Neutrophil (primary cell): ENCODE results near the gene CDIPT.

Experiments
- H3K27ac ChIP-seq: fragments of 200-600 bp; sonication (generic); 2 replicates; pipeline ENCODE4 v1.5.1; 2016; ENCODE audit warnings: mild to moderate bottlenecking, moderate library complexity
- H3K27me3 ChIP-seq: fragments of 200-600 bp; sonication (generic); 2 replicates; pipeline ENCODE4 v1.6.0; 2016; ENCODE audit warnings: mild to moderate bottlenecking
- H3K36me3 ChIP-seq: fragments of 200-600 bp; sonication (generic); 2 replicates; pipeline ENCODE4 v1.5.1; 2017
- H3K4me1 ChIP-seq, 2 experiments: fragments of 200-600 bp in 1 of 2; sonication (generic) in 1 of 2; 1 replicate in 1 of 2; 2 replicates in 1 of 2; pipeline versions ENCODE4 v1.5.1 to v1.6.1; 2013 to 2016; ENCODE audit warnings: low read depth in 1 of 2, low read length in 1 of 2, mild to moderate bottlenecking in 1 of 2, moderate library complexity in 1 of 2; ENCODE audit not compliant: control insufficient read depth in 1 of 2, insufficient read depth in 1 of 2
- H3K4me3 ChIP-seq, 2 experiments: fragments of 200-600 bp in 1 of 2; sonication (generic) in 1 of 2; 1 replicate in 1 of 2; 2 replicates in 1 of 2; pipeline ENCODE4 v1.5.1; 2013 to 2016; ENCODE audit warnings: low read depth in 1 of 2, low read length in 1 of 2, mild to moderate bottlenecking in 1 of 2, moderate library complexity in 1 of 2
- H3K9me3 ChIP-seq: fragments of 200-600 bp; sonication (generic); 2 replicates; pipeline ENCODE4 v1.5.1; 2016
- CTCF ChIP-seq: fragments of 200-600 bp; sonication (generic); IDR thresholded peaks from 2 replicates; pipeline ENCODE4 v1.5.1; 2016; ENCODE audit warnings: antibody characterized with exemption

CDIPT gene

GRCh38 chr16:29898804-29899515, 35.9 kb upstream of the CDIPT start:
- Histone ChIP-seq H3K27me3 (peaks cover 71% of the 10 kb centered on the region), H3K4me1 (peaks cover 6 to 14% of the 10 kb centered on the region in 2 experiments), H3K9me3 (no peaks in the 10 kb centered on the region), H3K36me3 (no peaks in the 10 kb centered on the region), H3K27ac (no peak overlapping the region), H3K4me3 (no peak overlapping the region)
- TF ChIP-seq CTCF, result no peak

- Histone ChIP-seq H3K27ac (no peak overlapping the region), H3K9me3 (no peaks in the 10 kb centered on the region), H3K4me3 (no peak overlapping the region), H3K27me3 (peaks cover 71% of the 10 kb centered on the region), H3K36me3 (no peaks in the 10 kb centered on the region), H3K4me1 (peaks cover 6 to 14% of the 10 kb centered on the region in 2 experiments)
- no peak for TF ChIP-seq CTCF
These were observed 35.2 kb upstream of the CDIPT start for GRCh38 chr16:29898135-29898803.

GRCh38 chr16:29897333-29897732, 34.3 kb upstream of the CDIPT start:
- Histone ChIP-seq H3K4me3 (no peak overlapping the region), H3K9me3 (no peaks in the 10 kb centered on the region), H3K27me3 (peaks cover 71% of the 10 kb centered on the region), H3K27ac (no peak overlapping the region), H3K4me1 (peaks cover 6 to 14% of the 10 kb centered on the region in 2 experiments), H3K36me3 (no peaks in the 10 kb centered on the region)
- no peak for TF ChIP-seq CTCF

- H3K36me3 ChIP-seq, result no peaks in the 10 kb centered on the region
- H3K27ac ChIP-seq, result no peak overlapping the region
- H3K9me3 ChIP-seq, result no peaks in the 10 kb centered on the region
- no peak for TF ChIP-seq CTCF
- no peak overlapping the region for H3K4me3 ChIP-seq
- peaks cover 11 to 14% of the 10 kb centered on the region in 2 experiments for H3K4me1 ChIP-seq
- H3K27me3 ChIP-seq, result peaks cover 66% of the 10 kb centered on the region
These were observed 33.8 kb upstream of the CDIPT start for GRCh38 chr16:29896841-29897240.

- Histone ChIP-seq H3K9me3 (no peaks in the 10 kb centered on the region), H3K4me3 (no peak overlapping the region), H3K36me3 (no peaks in the 10 kb centered on the region), H3K27me3 (peaks cover 41% of the 10 kb centered on the region), H3K27ac (no peak overlapping the region), H3K4me1 (peaks cover under 1 to 8% of the 10 kb centered on the region in 2 experiments)
- TF ChIP-seq CTCF, result no peak
These were observed 31.3 kb upstream of the CDIPT start for GRCh38 chr16:29894352-29894751.
